22Rv1 (cell line): ENCODE data around the gene TMEM163.

Experiments used
- H3K27ac ChIP-seq: fragments of 450-650 bp; 2 replicates; pipeline ENCODE4 v1.5.1; 2017
- ZFX ChIP-seq: fragments of 450-650 bp; IDR thresholded peaks from 2 replicates; pipeline ENCODE4 v1.6.1; 2017; ENCODE audit warnings: antibody characterized with exemption, borderline replicate concordance
- TF ChIP-seq, protein P1 (sequence below): fragments of 450-650 bp; IDR thresholded peaks from 2 replicates; pipeline ENCODE4 v1.5.1; 2017; ENCODE audit warnings: mild to moderate bottlenecking

The TMEM163 gene

DNA sequence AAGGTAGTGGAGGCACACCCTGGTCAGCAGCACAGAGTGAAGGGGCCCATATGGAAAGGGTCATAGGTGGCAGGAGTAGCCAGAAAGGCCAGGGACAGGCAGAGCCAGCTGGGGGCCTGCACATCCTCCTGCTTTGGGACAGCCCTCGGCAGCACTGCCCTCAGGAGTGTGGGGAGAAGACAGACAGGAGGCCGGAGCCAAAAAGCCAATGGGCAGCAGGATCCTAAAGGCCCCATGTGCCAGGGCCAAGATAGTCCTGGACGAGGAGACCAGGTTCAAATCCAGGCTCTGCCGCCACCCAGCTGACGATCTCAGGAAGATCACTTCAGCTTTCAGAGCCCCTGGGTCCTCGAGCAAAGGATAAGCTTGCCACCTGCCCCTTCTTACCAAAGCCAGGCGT lies 220.1 kb downstream of the TMEM163 start:
- TF ChIP-seq ZFX = no peak
- TF ChIP-seq, protein P1, sequence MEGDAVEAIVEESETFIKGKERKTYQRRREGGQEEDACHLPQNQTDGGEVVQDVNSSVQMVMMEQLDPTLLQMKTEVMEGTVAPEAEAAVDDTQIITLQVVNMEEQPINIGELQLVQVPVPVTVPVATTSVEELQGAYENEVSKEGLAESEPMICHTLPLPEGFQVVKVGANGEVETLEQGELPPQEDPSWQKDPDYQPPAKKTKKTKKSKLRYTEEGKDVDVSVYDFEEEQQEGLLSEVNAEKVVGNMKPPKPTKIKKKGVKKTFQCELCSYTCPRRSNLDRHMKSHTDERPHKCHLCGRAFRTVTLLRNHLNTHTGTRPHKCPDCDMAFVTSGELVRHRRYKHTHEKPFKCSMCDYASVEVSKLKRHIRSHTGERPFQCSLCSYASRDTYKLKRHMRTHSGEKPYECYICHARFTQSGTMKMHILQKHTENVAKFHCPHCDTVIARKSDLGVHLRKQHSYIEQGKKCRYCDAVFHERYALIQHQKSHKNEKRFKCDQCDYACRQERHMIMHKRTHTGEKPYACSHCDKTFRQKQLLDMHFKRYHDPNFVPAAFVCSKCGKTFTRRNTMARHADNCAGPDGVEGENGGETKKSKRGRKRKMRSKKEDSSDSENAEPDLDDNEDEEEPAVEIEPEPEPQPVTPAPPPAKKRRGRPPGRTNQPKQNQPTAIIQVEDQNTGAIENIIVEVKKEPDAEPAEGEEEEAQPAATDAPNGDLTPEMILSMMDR = no peak
- H3K27ac ChIP-seq = no peak overlapping the region

DNA sequence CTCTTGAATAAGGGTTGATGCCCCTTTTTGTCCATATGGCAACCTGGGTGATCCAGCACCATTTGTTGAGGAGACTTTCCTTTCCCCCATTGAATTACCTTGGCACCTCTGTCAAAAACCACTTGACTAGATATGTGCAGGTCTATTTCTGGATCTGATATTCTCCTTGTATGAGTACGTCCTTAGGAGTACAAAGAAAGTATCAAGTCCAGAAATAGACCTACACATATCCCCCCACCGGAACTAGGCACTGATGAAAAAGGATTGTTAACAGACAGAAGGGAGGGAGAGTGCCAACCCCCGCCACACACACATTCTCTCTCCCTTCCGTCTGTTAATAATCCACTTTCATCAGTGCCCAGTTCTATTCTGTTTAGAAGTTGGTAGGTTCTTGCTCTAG lies 225.0 kb downstream of the TMEM163 start:
- TF ChIP-seq, protein P1 = no peak
- no peak for TF ChIP-seq ZFX
- H3K27ac ChIP-seq = no peak overlapping the region

DNA sequence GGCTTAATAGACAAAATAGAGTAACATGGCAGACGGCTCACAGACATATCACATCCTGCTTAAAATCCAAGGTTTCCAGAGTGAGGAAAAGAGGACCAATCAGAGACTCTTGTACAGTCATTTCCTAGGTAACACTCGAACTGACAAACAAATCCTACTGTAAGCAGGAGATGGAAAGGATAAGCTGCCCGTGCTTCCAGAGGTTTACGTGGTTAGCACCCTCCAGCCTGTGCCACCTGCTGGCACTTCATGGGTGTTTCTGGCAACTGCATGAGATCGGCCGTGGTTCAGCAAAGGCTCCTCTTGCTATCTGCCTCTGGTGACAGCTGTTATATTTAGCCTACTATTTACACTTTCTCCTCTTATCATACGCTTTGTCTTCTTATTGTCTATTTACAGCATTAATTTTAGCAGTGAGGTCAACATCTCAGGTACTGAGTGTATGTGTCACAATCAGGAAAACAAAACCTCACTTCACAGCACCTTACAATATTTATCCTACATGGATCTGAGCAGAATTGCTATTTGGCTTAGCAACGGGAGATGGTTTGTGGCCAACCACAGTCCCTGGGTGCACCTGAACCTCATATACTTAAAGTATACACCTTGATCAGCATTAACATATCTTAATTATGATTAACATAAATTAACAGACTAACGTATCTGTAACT lies 226.9 kb downstream of the TMEM163 start:
- no peak for TF ChIP-seq ZFX
- TF ChIP-seq, protein P1 = peak; percentile 29; the same call in 1 of the 2 replicates
- no peak overlapping the region for H3K27ac ChIP-seq

DNA sequence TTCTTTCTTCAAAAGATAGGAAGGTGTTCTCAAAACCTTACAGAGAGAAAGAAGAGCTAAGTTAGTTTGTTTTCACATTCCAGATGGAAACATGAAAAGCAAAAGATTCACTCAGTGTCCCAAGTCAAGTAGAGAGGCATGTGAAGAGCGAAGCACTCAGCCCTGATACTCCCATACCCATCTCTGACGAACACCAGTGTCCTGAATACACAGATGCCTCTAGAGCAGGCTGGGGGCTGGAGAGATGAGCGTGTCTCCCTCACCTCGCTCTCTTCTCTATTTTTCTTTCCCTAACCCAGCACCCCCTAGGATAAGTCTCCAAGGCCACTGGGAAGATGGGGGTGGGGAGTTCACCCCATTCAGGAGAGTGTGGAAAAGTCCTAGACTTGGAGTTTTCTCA lies 227.8 kb downstream of the TMEM163 start:
- no peak for TF ChIP-seq ZFX
- TF ChIP-seq, protein P1 = no peak
- no peak overlapping the region for H3K27ac ChIP-seq

DNA sequence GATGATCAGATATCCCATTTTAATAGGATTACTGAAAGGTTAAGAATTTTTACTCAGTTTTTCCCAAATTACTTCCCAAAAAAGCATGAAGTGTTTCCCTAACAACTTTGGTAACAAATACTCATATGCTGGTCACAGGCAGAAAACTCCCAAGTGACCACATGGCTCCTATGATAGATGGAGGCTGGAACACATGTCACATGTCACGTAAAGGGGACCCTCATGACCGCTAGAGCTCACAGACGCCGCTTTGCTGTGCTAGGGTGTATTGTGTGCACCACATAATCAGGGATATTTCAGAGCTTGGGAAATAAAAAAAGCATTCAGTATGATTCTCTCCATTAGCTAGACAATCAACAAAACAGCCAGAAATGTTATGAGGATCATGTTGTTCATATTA lies 228.2 kb downstream of the TMEM163 start:
- H3K27ac ChIP-seq = no peak overlapping the region
- TF ChIP-seq, protein P1 = no peak
- no peak for TF ChIP-seq ZFX

DNA sequence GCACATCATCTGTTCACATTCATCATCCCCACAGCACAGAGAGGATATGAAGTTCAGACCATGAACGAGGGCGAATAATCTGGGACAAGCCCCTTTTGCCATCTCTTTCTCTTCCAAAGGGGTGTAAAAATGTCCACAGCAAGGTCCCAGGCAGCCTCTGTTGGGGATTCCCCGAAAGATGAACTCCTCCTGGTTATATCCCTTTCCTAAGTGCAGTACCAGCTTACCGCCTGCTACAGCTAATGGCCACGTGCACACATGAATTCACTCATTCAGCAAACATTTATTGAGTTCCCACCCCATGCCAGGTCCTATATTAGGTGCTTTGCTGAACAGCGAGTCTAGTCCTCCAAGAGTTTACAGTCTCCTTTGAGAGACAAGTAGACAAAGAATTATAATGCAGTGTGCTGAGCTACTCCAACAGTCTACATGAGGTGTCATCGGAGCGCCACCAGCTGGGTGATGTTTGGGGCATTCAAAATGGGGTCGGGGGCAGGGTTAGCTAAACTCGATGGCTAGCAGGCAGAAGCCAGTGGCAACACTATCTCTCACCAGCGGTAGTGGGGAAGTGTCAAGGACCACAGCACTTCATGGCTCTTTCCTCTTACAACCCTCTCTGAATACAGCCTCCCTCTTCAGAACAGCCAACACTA lies 228.9 kb downstream of the TMEM163 start:
- TF ChIP-seq ZFX = no peak
- TF ChIP-seq, protein P1 = no peak
- H3K27ac ChIP-seq = no peak overlapping the region

DNA sequence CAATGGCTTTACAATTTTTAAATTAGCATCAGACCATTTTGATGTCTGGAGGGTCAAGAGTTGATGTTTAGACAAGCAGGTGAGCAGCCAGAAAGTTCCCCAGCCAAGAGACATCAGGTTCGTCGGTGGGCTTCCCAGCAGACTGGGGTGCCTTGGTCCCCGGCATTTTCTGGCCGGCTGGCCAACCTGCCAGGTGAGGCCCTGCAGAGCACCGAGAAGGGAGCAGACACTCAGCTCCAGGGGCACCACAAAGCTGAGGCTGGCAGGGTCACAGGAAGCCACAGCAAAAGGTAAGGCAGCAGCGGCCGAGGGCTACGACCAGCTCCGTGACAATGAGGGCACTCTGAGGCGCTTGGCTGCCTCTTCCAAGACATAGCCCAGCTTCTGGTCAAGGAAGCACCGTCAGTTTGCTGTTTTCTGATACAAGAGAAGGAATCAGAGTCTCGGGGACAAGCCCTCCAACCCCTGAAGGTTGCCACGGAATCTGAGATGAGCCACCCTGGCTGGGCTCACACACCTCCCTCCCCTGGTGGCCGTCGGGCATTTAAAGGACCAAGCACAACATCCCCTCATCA lies 235.9 kb downstream of the TMEM163 start:
- TF ChIP-seq, protein P1 = no peak
- no peak for TF ChIP-seq ZFX
- H3K27ac ChIP-seq = no peak overlapping the region
